Activated CD4-positive, alpha-beta T cell treated with anti-CD3 and anti-CD28 coated beads, Interleukin-2, Interleukin-4, amounts not matched to agents 100 ng/mL and 50 ng/mL, durations not matched to agents 16 hours and 8 hours (primary cell): ENCODE results near the gene BRIX1.
"Not testable (repeated sequence)": the region's sequence is repeated elsewhere in the genome, so short reads cannot be mapped to it uniquely, and the experiment has no call there.

Experiments used
- DNase-seq: peaks from one replicate; pipeline ENCODE4 v3.0.0-alpha.2; 2020; ENCODE audit warnings: low spot score

The BRIX1 gene

GRCh38 chr5:34967540-34967939, 52.0 kb downstream of the BRIX1 start:
- DNase-seq = no peak

GRCh38 chr5:34968258-34968657, 52.7 kb downstream of the BRIX1 start:
- DNase-seq = no peak

GRCh38 chr5:34970552-34970951, 55.0 kb downstream of the BRIX1 start:
- DNase-seq = no peak

- DNase-seq = not testable (repeated sequence)
Observed at GRCh38 chr5:34971655-34972054, 56.1 kb downstream of the BRIX1 start.
